ENCODE results near the gene APBB2.

GRCh38 chr4:41181037-41181436 is 33.3 kb downstream of the APBB2 start:
- TF ChIP-seq CTCF (IDR thresholded peaks at IDR 0.05): no peak
- no peak for TF ChIP-seq EP300 (IDR thresholded peaks at IDR 0.05)
- no peak for TF ChIP-seq POLR2A (IDR thresholded peaks at IDR 0.05)
